Body of pancreas (tissue), 4 donors: ENCODE data around the gene HACD2.

ENCODE experiments used
- CTCF ChIP-seq, 7 experiments: fragments of 450-650 bp in 4 of 7; fragments of 200-600 bp in 3 of 7; sonication (generic) in 3 of 7; IDR thresholded peaks; one replicate each; pipeline ENCODE4 v1.5.1; 2016 to 2019; ENCODE audit warnings: antibody characterized with exemption in 7 of 7
- POLR2A ChIP-seq, 3 donors: fragments of 450-650 bp; IDR thresholded peaks; one replicate each; pipeline ENCODE4 v1.6.1; 2016; ENCODE audit warnings: antibody characterized with exemption in 3 of 3, mild to moderate bottlenecking in 2 of 3

GRCh38 chr3:123628996-123629746 lies 44.3 kb upstream of the HACD2 start:
- TF ChIP-seq CTCF (IDR thresholded peaks at IDR 0.05) (no peak), POLR2A (IDR thresholded peaks at IDR 0.05) (no peak)
